GM19351 (cell line): ENCODE results near the gene CBLIF.
"Not testable (repeated sequence)": the region's sequence is repeated elsewhere in the genome, so short reads cannot be mapped to it uniquely, and the experiment has no call there.

Source experiments
- ATAC-seq: cut with Tn5 transposase; IDR thresholded peaks from one replicate; pipeline ENCODE4 v1.9.1; 2021; ENCODE audit warnings: mild to moderate bottlenecking, moderate library complexity; ENCODE audit not compliant: unreplicated experiment

CBLIF gene

GRCh38 chr11:59845399-59845798 is at the start of gene CBLIF:
TSS of gene CBLIF (minus strand) at chr11:59845499. CDS start at chr11:59845453, 46 bp downstream.
- no peak for ATAC-seq

DNA sequence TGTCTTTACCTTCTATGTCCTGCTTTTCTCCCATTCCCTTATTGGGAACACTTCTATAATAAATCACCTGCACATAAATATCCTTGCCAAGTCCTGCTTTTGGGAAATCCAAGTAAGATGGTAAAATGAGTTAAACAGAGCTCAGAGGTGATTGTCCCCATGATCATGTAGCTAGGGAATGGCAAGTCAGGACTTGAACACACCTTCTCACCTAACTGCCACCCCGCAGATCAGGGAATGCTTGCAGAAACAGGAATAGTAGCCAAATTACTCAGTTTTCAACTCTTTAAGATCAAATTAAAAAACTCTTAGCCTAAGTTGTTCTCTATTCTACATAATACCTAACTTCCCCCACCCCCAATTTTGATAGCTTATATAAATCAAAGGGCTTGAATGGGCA is 49.3 kb upstream of the CBLIF start:
- ATAC-seq: no peak

DNA sequence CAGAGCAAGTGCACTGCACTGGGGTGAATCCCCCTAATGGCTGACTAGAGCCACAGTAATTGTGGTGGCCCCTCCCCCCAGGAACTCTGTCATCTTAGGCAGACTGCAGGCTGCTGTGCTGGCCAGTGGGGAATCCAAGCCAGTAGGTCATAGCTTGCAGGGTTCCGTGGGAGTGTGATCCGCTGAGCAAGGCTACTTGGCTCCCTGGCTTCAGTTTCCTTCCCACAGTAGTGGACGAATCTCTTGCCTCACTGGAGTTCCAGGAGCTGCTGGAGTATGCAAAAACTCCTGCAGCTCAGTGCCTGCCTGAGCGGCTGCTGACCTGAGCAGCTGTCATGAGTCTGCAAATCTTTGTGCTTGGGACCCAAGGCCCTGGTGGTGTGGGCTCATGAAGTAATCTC is 46.5 kb upstream of the CBLIF start:
- ATAC-seq: no peak

GRCh38 chr11:59887156-59887555 is 41.9 kb upstream of the CBLIF start:
- ATAC-seq: not testable (repeated sequence)

GRCh38 chr11:59883597-59883996 is 38.3 kb upstream of the CBLIF start:
- no peak for ATAC-seq

- no peak for ATAC-seq
Observed at GRCh38 chr11:59879567-59879966, 34.3 kb upstream of the CBLIF start.

DNA sequence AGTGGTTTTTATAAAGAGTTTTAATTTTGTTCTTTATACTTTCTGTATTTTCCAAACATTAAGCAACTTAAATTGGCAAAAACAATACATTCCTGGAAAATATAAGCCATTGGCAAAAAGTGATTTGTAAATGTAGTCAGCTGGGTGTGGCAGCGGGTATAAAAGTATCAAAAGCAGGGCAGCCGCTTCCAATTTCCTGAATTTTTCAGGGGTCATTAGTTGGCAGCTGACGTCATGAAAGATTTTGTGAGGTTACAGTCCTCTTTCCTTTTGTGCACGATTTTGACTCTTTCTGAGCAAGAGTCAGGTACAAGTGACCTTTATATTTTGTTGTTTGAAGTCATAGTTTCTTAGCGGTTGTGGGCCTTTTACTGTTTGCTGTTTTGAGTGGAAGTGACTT is 33.3 kb upstream of the CBLIF start, which contains the start of gene OOSP3:
Gene OOSP3, plus strand, starts transcription at position 208 of the 400 bp plus-strand sequence. Its CDS starts 27 bp downstream, at position 235.
- ATAC-seq: no peak

- no peak for ATAC-seq
Observed at GRCh38 chr11:59877784-59878183, 32.5 kb upstream of the CBLIF start.

DNA sequence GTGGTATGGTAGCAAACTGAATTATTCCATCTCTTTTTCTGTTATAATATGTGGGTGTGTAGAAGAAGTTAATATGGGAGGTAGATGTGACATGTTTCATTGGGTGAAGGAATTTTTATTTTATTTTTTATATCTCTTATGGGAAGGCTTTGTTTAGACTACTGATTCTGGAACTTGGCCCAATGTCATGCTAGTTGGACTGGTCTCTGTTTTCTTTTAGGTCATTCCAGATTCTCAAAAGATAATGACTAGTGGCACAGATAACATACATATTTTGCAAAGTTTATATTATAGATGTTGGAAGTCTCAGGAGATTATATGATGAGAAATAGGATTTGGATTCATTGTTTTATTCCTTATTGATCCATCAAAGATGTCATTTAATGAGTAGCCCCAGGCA is 32.0 kb upstream of the CBLIF start:
- ATAC-seq: no peak

DNA sequence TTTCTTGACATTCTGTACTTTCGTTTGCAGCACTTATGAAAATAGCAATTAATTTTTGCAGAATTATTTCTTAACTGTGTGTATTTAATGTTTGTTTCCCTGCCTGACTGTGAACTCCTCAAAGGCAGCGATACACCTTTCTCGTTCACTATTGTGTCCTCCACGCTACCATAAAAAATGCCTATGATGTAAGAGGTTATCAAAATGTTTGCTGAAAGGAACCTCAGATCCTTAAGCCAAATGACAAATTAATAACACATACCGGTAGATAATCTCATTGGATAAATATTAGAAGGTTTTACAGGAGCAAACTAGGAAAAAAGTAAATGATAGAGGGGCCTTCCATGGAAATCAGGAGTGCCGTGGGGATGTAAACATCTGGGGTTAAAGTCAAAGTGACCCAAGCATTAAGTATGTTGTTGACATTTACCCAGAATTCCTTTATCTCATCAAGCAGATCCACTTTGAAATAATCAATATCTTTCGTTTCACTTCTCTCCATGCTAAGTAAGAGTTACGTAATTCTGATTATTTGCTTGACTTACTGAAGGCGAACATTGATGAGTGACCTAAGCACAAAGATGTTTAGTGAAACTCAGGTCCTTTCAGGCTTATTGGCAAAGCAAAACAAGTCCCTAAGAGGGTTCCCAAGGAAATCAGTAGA is 30.7 kb upstream of the CBLIF start:
- ATAC-seq: no peak

DNA sequence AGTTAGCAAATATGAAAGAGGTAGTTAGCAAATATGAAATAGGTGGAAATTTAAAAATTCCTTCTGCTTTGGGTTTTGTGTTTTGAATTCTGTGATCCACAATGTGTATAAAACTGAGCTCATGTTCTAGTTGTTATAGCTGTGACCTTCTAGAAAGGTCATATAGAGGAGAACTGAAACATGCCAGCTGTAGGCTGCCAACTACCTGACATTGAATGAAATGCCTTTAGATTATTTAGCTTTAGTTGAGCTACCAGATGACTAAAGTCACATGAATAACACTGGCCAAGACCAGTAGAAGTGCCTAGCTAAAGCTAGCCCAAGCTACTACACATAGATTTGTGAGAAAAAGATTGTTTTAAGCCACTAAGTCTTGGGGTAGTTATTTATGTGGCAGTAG is 26.8 kb upstream of the CBLIF start:
- ATAC-seq: no peak

GRCh38 chr11:59867946-59868345 is 22.6 kb upstream of the CBLIF start:
- ATAC-seq: no peak

GRCh38 chr11:59866836-59867235 is 21.5 kb upstream of the CBLIF start:
- ATAC-seq: no peak

DNA sequence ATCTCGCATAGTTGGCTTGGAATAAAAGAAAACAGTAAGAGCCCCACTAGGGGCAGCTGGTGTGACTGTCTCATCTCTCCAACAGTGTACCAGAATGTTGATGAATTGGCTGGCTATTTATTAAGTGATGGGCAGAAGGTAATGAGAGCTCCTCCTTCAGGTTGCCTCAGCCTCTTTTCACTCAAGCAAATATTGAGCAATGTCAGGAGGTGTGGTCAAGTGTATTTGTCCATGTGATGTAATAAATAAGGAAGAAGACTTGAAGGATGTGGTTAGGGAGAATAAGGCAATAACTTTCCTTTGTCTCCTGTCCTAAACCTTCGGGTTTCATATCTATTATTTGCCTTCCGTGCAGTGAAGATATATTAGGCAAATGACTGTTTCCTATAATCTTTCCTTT is 21.1 kb upstream of the CBLIF start, which contains the start of gene TCN1:
Gene TCN1, minus strand, starts transcription at position 91 of the 400 bp plus-strand sequence. Its CDS starts 17 bp downstream, at position 74.
- no peak for ATAC-seq

DNA sequence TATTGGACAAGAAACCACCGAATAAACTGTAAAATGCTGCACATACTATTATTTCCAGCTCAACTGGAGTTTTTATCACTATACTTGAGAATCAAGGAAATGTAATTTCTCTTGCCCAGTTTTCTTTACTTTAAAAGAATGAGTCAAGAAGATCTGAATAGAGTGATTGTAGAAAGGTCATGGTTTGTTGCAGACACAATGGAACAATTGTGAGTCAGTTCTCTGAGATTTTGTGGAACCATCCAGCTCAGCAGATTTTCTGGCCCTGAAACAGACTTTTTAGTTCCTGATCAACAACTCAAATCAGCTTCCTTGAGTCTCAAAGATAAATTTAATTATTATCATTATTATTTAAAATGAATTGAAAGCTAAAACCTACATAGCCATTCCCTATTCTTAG is 19.7 kb upstream of the CBLIF start:
- no peak for ATAC-seq

GRCh38 chr11:59862252-59862651 is 17.0 kb upstream of the CBLIF start:
- ATAC-seq: no peak

DNA sequence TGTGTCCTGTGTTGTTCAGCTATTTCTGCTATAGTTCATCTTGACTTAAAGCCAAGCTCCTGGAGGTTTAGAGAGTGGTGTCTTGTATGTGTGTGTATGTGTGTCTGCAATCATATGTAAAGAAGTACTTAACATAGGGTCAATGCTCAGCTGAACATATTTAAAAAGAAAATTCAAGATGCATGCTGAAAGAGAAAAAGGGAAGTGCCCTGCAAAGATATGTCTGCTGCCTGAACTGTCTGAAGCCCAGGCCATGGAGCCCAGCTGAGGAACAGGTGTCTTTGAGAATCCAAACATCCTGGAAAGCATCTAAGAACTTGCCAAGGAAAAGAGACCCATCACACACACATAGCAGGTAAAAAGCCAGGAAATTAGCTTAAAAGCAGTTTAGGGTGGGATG is 14.4 kb upstream of the CBLIF start:
- ATAC-seq: no peak

DNA sequence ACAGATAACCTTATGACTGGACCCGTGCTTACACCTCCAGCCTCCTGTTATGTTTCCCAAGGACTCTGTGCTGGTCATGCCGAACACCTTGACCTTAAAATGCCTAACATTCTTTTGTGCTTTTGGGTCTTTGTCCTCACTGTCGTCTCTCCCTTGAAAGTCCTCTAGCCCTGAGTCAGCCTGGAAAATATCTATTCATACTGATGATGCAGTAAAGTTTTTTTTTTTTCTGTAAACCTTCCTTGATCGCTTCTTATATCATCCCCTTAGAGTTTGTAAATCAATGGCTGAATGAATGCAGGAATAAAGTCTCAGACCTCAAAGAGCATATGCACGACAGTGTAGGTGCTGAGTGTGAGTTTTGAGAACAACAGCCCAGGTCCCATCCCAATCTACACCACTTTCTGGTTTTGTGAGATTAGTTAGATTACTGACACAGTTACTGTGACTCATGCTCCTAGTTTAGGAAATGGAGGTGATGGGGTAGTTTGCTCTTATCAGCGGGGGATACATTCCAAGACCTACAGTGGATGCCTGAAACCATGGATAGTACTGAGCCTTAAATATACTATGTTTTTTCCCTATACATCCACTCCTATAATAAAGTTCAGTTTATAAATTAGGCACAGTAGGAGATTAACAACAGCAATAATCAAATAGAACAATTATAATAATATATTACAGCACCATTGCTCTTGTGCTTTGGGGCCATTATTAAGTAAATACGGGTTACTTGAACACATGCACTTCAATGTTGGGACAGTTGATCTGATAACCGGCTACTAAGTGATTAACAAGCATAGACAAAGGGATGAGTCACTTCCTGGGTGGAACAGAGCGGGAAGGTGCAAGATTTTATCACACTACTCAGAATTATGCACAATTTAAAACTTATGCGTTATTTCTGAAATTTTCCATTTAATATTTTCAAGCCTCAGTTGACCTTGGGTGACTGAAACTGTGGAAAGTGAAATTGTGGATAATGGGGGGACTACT is 12.4 kb upstream of the CBLIF start:
- no peak for ATAC-seq

- ATAC-seq: no peak
Observed at GRCh38 chr11:59854871-59855270, 9.6 kb upstream of the CBLIF start.

DNA sequence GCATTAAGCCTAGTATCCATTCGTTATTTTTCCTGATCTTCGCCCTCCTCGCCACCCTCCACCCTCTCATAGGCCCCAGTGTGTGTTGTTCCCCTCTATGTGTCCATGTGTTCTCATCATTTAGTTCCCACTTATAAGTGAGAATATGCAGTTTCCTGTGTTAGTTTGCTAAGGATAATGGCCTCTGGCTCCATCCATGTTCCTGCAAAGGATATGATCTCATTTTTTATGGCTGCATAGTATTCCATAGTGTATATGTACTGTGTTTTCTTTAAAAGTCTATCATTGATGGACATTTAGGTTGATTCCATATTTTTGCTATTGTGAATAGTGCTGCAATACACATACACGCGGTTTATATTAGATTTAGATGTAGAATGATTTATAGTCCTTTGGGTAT is 6.1 kb upstream of the CBLIF start:
- ATAC-seq: not testable (repeated sequence)

DNA sequence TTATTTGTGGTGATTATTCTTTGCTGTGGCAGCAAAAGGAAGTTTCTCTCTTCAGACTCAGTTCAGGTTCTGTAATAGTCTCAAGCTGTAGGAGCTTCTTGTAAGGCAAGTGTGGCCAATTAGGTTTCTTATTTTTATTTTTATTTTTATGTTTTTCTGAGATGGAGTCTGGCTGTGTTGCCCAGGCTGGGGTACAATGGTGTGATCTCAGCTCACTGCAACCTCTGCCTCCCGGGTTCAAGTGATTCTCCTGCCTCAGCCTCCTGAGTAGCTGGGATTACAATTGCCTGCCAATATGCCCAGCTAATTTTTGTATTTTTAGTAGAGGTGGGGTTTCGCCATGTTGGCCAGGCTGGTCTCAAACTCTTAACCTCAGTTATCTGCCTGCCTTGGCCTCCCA is 4.3 kb upstream of the CBLIF start:
- not testable (repeated sequence) for ATAC-seq

- ATAC-seq: no peak
Observed at GRCh38 chr11:59849129-59849528, 3.8 kb upstream of the CBLIF start.
